HFF-Myc (cell line): Measurements from ENCODE around the gene PRDM16.

Source experiments
- DNase-seq: peaks from one replicate; pipeline ENCODE4 v3.0.0-alpha.2; 2011; ENCODE audit warnings: low read depth; ENCODE audit errors: extremely low read depth
- H3K4me3 ChIP-seq: replicated peaks from 2 replicates; pipeline ENCODE4 v1.5.1; 2011; ENCODE audit warnings: low read depth, mild to moderate bottlenecking, control low read depth, low read length
- TF ChIP-seq, protein P1 (sequence below): IDR thresholded peaks from 2 replicates; pipeline ENCODE4 v1.5.1; 2012; ENCODE audit warnings: mild to moderate bottlenecking, low read depth, low read length, control low read depth; ENCODE audit errors: missing control alignments

PRDM16 gene

DNA sequence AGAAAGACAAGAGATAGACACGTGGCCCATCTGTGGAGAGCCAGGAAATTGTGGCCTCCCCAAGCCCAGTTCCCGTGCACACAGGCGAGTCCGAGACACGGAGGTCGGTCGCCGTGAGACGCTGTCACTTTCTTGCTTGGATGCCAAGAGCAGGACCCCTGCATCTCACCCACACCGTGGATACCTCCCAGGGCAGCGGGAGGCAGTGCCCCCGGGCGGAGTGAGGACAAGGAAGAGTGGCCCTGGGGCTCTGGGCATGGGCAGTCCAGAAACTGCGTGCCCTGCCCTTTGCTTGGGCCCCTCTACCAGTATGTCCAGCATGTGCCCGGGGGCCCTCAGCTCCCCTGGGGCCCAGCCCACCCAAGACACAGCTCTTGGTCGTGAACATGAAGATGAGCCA, 360.8 kb downstream of the PRDM16 start:
- DNase-seq: no peak
- TF ChIP-seq, protein P1, sequence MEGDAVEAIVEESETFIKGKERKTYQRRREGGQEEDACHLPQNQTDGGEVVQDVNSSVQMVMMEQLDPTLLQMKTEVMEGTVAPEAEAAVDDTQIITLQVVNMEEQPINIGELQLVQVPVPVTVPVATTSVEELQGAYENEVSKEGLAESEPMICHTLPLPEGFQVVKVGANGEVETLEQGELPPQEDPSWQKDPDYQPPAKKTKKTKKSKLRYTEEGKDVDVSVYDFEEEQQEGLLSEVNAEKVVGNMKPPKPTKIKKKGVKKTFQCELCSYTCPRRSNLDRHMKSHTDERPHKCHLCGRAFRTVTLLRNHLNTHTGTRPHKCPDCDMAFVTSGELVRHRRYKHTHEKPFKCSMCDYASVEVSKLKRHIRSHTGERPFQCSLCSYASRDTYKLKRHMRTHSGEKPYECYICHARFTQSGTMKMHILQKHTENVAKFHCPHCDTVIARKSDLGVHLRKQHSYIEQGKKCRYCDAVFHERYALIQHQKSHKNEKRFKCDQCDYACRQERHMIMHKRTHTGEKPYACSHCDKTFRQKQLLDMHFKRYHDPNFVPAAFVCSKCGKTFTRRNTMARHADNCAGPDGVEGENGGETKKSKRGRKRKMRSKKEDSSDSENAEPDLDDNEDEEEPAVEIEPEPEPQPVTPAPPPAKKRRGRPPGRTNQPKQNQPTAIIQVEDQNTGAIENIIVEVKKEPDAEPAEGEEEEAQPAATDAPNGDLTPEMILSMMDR: no peak
- no peak overlapping the region for H3K4me3 ChIP-seq

DNA sequence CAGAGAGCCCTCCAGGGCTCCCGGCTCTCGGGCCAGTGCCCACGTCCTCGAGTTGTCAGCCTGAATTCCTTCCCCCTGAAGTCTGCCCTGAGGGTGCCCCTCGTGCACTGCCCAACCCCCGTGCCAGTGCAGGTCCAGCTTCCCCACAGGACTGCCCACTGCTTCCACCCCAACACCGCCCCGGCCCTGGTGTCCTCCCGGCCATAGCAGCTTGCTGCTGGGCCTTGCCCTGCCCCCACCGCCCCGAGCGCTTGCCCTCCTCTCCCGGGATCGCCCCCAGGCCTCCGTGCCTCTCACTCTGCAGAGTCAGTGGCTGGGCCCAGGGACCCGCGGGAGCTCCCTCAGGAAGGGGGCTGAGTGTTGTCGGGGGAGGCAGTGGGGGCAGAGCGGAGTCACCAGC, 361.4 kb downstream of the PRDM16 start:
- H3K4me3 ChIP-seq: no peak overlapping the region
- TF ChIP-seq, protein P1: no peak
- DNase-seq: no peak

DNA sequence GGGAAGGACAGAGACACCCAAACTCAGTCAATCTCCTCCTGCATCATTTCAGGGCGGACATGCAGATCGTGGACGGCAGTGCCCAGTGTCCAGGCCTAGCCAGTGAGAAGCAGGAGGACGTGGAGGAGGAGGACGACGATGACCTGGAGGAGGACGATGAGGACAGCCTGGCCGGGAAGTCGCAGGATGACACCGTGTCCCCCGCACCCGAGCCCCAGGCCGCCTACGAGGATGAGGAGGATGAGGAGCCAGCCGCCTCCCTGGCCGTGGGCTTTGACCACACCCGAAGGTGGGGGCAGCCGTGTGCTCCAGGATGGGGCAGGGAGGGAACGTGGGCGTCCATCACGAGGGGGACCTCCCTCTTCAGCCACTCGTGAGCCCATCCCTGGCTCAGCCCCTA, 361.8 kb downstream of the PRDM16 start:
- DNase-seq: no peak
- TF ChIP-seq, protein P1: no peak
- no peak overlapping the region for H3K4me3 ChIP-seq

DNA sequence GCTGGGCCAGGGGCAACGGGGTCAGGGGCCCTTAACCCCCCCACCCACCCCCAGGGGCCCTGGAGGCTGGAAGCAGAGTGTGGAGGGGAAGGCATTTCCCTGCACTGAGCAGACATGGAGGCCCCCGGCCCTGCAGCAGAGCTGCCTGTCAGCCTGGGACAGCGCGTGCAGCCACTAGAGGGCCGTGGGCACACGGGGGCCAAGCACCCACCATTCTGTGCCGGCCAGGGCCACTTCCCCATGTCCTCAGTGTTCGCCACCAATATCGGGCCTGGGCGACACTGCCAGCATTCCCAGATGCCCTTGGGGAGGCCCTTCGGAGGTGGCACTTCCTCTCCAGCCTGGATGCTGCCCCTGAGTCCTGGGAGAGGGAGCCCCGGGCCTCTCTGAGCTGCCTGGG, 362.3 kb downstream of the PRDM16 start:
- TF ChIP-seq, protein P1: peak; percentile 18
- H3K4me3 ChIP-seq: no peak overlapping the region
- no peak for DNase-seq

DNA sequence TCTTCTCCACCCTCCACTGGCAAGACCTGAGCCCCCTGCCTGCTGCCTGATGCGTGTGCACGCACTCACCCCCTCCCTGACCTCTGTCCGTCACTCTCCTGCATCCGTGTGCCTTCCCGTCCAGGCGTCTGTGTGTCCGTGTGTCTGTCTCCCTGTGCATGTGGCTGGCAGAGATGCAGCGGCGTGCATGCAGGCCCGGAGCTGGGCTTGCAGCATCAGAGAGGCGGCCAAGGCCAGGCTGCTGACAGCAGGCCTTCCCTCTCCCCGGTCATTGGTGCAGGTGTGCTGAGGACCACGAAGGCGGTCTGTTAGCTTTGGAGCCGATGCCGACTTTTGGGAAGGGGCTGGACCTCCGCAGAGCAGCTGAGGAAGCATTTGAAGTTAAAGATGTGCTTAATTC, 362.7 kb downstream of the PRDM16 start:
- no peak for DNase-seq
- TF ChIP-seq, protein P1: no peak
- no peak overlapping the region for H3K4me3 ChIP-seq

DNA sequence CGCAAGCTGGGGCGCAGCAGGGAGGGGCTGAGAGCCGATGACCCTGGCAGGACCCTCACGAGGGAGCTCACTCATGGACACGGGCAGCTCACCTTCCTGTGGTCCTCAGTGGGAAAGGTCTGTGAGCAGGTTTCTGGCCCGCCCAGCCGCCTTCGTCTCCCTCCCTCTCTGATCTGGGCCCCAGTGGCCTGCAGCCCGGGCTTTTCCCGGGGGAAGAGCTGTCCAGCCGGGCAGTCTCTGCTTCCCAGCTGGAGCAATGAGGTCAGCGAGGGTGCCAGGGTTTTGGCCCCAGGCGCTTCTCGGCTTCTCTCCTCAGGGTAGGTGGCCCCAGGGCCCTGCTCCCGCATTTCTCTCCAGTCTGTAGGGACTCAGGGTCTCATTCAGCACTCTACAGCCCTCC, 363.3 kb downstream of the PRDM16 start:
- no peak for DNase-seq
- TF ChIP-seq, protein P1: no peak
- no peak overlapping the region for H3K4me3 ChIP-seq

DNA sequence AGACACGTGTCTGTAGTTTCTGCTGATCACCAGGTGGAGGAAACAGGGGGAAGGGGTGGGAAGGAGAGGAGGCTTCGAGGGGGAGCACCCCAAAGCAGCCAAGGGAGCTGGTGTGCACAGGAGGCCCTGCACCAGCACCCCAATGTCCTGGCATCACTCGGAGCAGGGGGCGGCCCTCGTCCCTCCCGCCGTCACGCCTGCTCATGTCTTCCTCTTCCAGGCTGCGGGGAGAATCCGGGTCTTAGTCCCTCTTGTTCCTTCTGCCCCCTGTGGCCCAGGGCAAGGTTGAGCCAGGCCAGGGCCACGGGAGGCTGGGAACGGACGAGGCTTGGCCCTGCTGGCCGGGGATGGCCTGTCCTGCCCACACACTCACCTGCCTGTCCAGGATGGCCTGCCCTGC, 364.1 kb downstream of the PRDM16 start:
- TF ChIP-seq, protein P1: no peak
- DNase-seq: no peak
- no peak overlapping the region for H3K4me3 ChIP-seq
